CD14-positive monocyte (primary cell): ENCODE data around the gene NTN5. TPM values are rescaled to one million over a fixed set of nuclear protein-coding genes. Genes with fewer than 3 reads are reported as not detected.

Experiments
- DNase-seq, 3 donors: peaks; one replicate each; pipeline ENCODE4 v3.0.0-alpha.2; 2011 to 2022
- H2AFZ ChIP-seq: 2 replicates; pipeline ENCODE4 v1.6.0; 2012; ENCODE audit warnings: mild to moderate bottlenecking, low read depth, low read length, inconsistent platforms; ENCODE audit not compliant: insufficient read depth, poor library complexity, severe bottlenecking
- H3K27ac ChIP-seq, 2 donors: 1 replicate in 1 of 2; 2 replicates in 1 of 2; pipeline ENCODE4 v1.5.1; 2012 to 2013; ENCODE audit warnings: low read length in 2 of 2, control low read depth in 1 of 2, inconsistent platforms in 1 of 2, low read depth in 1 of 2, mild to moderate bottlenecking in 1 of 2
- H3K27me3 ChIP-seq, 2 donors: one replicate each; pipeline versions ENCODE4 v1.6.0 to v1.6.1; 2011 to 2013; ENCODE audit warnings: low read length in 2 of 2; ENCODE audit not compliant: control insufficient read depth in 2 of 2, insufficient read depth in 2 of 2
- H3K36me3 ChIP-seq, 2 donors: replicated peaks in 1 of 2; 1 replicate in 1 of 2; 2 replicates in 1 of 2; pipeline versions ENCODE4 v1.5.1 to v1.6.1; 2012 to 2013; ENCODE audit warnings: low read length in 2 of 2, control low read depth in 1 of 2, inconsistent platforms in 1 of 2, mild to moderate bottlenecking in 1 of 2; ENCODE audit not compliant: insufficient read depth in 2 of 2, control insufficient read depth in 1 of 2
- H3K4me1 ChIP-seq, 2 donors: 1 replicate in 1 of 2; 2 replicates in 1 of 2; pipeline versions ENCODE4 v1.5.1 to v1.6.1; 2012 to 2013; ENCODE audit warnings: low read length in 2 of 2, control low read depth in 1 of 2, inconsistent platforms in 1 of 2, mild to moderate bottlenecking in 1 of 2, moderate library complexity in 1 of 2; ENCODE audit not compliant: insufficient read depth in 2 of 2, control insufficient read depth in 1 of 2
- H3K4me2 ChIP-seq: replicated peaks from 2 replicates; pipeline ENCODE3; 2012; ENCODE audit warnings: low read length, moderate library complexity, mild to moderate bottlenecking; ENCODE audit not compliant: poor library complexity, severe bottlenecking; ENCODE audit errors: extremely low read depth
- H3K4me3 ChIP-seq, 3 experiments: fragments of 200-600 bp in 1 of 3; sonication (generic) in 1 of 3; replicated peaks in 1 of 3; 1 replicate in 2 of 3; 2 replicates in 1 of 3; pipeline ENCODE4 v1.5.1; 2011 to 2013; ENCODE audit warnings: low read length in 3 of 3, mild to moderate bottlenecking in 3 of 3, control low read depth in 2 of 3, low read depth in 2 of 3, inconsistent platforms in 1 of 3, moderate library complexity in 1 of 3
- H3K79me2 ChIP-seq: 2 replicates; pipeline ENCODE4 v1.6.0; 2012; ENCODE audit warnings: mild to moderate bottlenecking, control low read depth, inconsistent platforms, low read length, moderate library complexity; ENCODE audit not compliant: insufficient read depth
- H3K9ac ChIP-seq: 2 replicates; pipeline ENCODE4 v1.6.0; 2017; ENCODE audit warnings: low read length, mild to moderate bottlenecking; ENCODE audit not compliant: insufficient read depth, poor library complexity, severe bottlenecking
- H3K9me3 ChIP-seq, 2 donors: replicated peaks in 1 of 2; 1 replicate in 1 of 2; 2 replicates in 1 of 2; pipeline versions ENCODE4 v1.5.1 to v1.6.1; 2012 to 2013; ENCODE audit warnings: low read length in 2 of 2, control low read depth in 1 of 2; ENCODE audit not compliant: control insufficient read depth in 1 of 2, insufficient read depth in 1 of 2
- H4K20me1 ChIP-seq: 2 replicates; pipeline ENCODE4 v1.6.0; 2012; ENCODE audit warnings: mild to moderate bottlenecking, low read length, control low read depth, moderate library complexity; ENCODE audit not compliant: insufficient read depth
- H3K27ac Mint-ChIP-seq, 7 donors: one replicate each; pipeline ENCODE4 v1.8.0; 2020; ENCODE audit warnings: mild to moderate bottlenecking in 7 of 7, mixed read lengths in 7 of 7, moderate library complexity in 6 of 7, inconsistent platforms in 2 of 7
- H3K27me3 Mint-ChIP-seq, 3 donors: one replicate each; pipeline ENCODE4 v1.8.0; 2021 to 2022; ENCODE audit warnings: low read depth in 3 of 3, mild to moderate bottlenecking in 3 of 3, mixed read lengths in 3 of 3, moderate library complexity in 3 of 3, inconsistent platforms in 1 of 3
- H3K36me3 Mint-ChIP-seq, 2 donors: one replicate each; pipeline ENCODE4 v1.8.0; 2020; ENCODE audit warnings: mixed read lengths in 2 of 2, inconsistent platforms in 1 of 2, mild to moderate bottlenecking in 1 of 2
- H3K4me1 Mint-ChIP-seq: one replicate; pipeline ENCODE4 v1.8.0; 2020; ENCODE audit warnings: mild to moderate bottlenecking, mixed read lengths
- H3K4me3 Mint-ChIP-seq, 2 donors: one replicate each; pipeline ENCODE4 v1.8.0; 2020; ENCODE audit warnings: mild to moderate bottlenecking in 2 of 2, mixed read lengths in 2 of 2, moderate library complexity in 1 of 2
- H3K9me3 Mint-ChIP-seq, 7 donors: one replicate each; pipeline ENCODE4 v1.8.0; 2020 to 2022; ENCODE audit warnings: mixed read lengths in 7 of 7, mild to moderate bottlenecking in 6 of 7, moderate library complexity in 6 of 7, inconsistent platforms in 2 of 7
- CTCF ChIP-seq: fragments of 200-600 bp; IDR thresholded peaks from one replicate; pipeline ENCODE4 v1.8.0; 2022; ENCODE audit warnings: antibody characterized with exemption, mild to moderate bottlenecking
- WGBS: methylation state at CpG from one replicate; pipeline ENCODE4 v1.1.5; 2013; ENCODE audit warnings: missing lambda C conversion rate; ENCODE audit not compliant: insufficient coverage; 5-methylcytosine and 5-hydroxymethylcytosine counted together
- intact Hi-C, 2 donors: fragments of 100-400 bp; cut with micrococcal nuclease; formaldehyde crosslinking; loops; one replicate each; pipeline versions ENCODE4 v1.15.0 to v1.15.1; 2023
- polyA plus RNA-seq, 3 donors: library from polyadenylated mRNA; depleted of rRNA in 1 of 3; unstranded in 2 of 3; stranded (reverse) in 1 of 3; fragments of 300-500 nt in 2 of 3; fragments of >200 nt in 1 of 3; fragmentation: Illumina TruSeq in 2 of 3; gene quantifications; 1 replicate in 2 of 3; 2 replicates in 1 of 3; pipeline ENCODE4 v1.2.3, GENCODE V29; 2012 to 2021

NTN5 gene
- polyA plus RNA-seq, 3 donors, result 0.44 TPM; not detected in 2

GRCh38 chr19:48623556-48624066 is 49.2 kb downstream of the NTN5 start:
- Histone ChIP-seq H4K20me1 (peaks cover 14% of the 10 kb centered on the region), H3K27me3 (no peaks in the 10 kb centered on the region), H3K9ac (no peak overlapping the region), H3K4me2 (peak overlapping the region; percentile 77), H3K4me1 (peaks cover 60 to 63% of the 10 kb centered on the region in 2 donors), H3K4me3 (peak overlapping the region in 2 of 3 experiments; percentile 9 to 62), H3K79me2 (peaks cover 36% of the 10 kb centered on the region), H3K36me3 (peaks cover 6 to 20% of the 10 kb centered on the region in 2 donors), H3K9me3 (no peaks in the 10 kb centered on the region), H2AFZ (peak overlapping the region; percentile 47), H3K27ac (peak overlapping the region in 1 of 2 donors; percentile 92)
- Mint-ChIP-seq H3K27ac (peak overlapping the region; percentile 90 to 98 (median 96)), H3K36me3 (peaks cover 13 to 27% of the 10 kb centered on the region in 2 donors), H3K4me3 (peak overlapping the region; percentile 66 to 87), H3K4me1 (peaks cover 53% of the 10 kb centered on the region), H3K27me3 (no peaks in the 10 kb centered on the region), H3K9me3 (peaks cover 0 to 3% (median 0%) of the 10 kb centered on the region in 7 donors)
- DNase-seq, result no peak
- intact Hi-C loops, result no loop called here
- no peak for TF ChIP-seq CTCF
- 42% methylated on average over 7 of the region's 8 CpGs for WGBS

- Mint-ChIP-seq H3K4me1 (peaks cover 64% of the 10 kb centered on the region), H3K4me3 (peak overlapping the region; percentile 92 to 94), H3K9me3 (peaks cover 0 to 3% (median 0%) of the 10 kb centered on the region in 7 donors), H3K27me3 (no peaks in the 10 kb centered on the region), H3K36me3 (peaks cover 27 to 33% of the 10 kb centered on the region in 2 donors), H3K27ac (peak overlapping the region; percentile 95 to 99 (median 98))
- peak in 1 of 3 donors; percentile 52 for DNase-seq
- peaks cover 42% of the 10 kb centered on the region for H4K20me1 ChIP-seq
- H2AFZ ChIP-seq, result peak overlapping the region; percentile 86
- peaks cover 61% of the 10 kb centered on the region for H3K79me2 ChIP-seq
- no peaks in the 10 kb centered on the region for H3K27me3 ChIP-seq
- peaks cover 71 to 77% of the 10 kb centered on the region in 2 donors for H3K4me1 ChIP-seq
- H3K9ac ChIP-seq, result peak overlapping the region; percentile 93
- H3K36me3 ChIP-seq, result peaks cover 29% of the 10 kb centered on the region in 2 donors
- peak overlapping the region; percentile 96 for H3K4me2 ChIP-seq
- H3K27ac ChIP-seq, result peak overlapping the region; percentile 82 to 93
- H3K9me3 ChIP-seq, result no peaks in the 10 kb centered on the region
- WGBS, result 57% methylated on average over 3 of the region's 6 CpGs
- intact Hi-C loops, result loop anchor here (2.0 kb wide), 1 partner anchor 15 kb away; no protein-coding TSS in a partner anchor
- H3K4me3 ChIP-seq, result peak overlapping the region; percentile 93 to 99 (median 96)
- TF ChIP-seq CTCF, result no peak
Measured at GRCh38 chr19:48619692-48620585, 52.9 kb downstream of the NTN5 start.
